MM.1S (cell line): Measurements from ENCODE around the gene TFR2.

Experiments
- DNase-seq: peaks from one replicate; pipeline ENCODE4 v3.0.0-alpha.2; 2015
- H2AFZ ChIP-seq: fragments of 300-600 bp; sonication (generic); 2 replicates; pipeline ENCODE4 v1.6.0; 2016; ENCODE audit warnings: antibody characterized with exemption, low read length
- H3F3A ChIP-seq: fragments of 300-600 bp; sonication (generic); 2 replicates; pipeline ENCODE4 v1.6.1; 2016; ENCODE audit warnings: mild to moderate bottlenecking, antibody characterized with exemption, low read length, moderate library complexity, mixed read lengths; ENCODE audit not compliant: insufficient read depth
- H3K27ac ChIP-seq: fragments of 300-600 bp; sonication (generic); 2 replicates; pipeline ENCODE4 v1.5.1; 2016; ENCODE audit warnings: mild to moderate bottlenecking, low read length
- H3K27me3 ChIP-seq: fragments of 300-600 bp; sonication (generic); replicated peaks from 2 replicates; pipeline ENCODE4 v1.6.0; 2016; ENCODE audit warnings: low read length; ENCODE audit not compliant: insufficient read depth
- H3K36me3 ChIP-seq: fragments of 300-600 bp; sonication (generic); replicated peaks from 2 replicates; pipeline ENCODE4 v1.6.1; 2016; ENCODE audit warnings: mild to moderate bottlenecking, low read length, mixed read lengths; ENCODE audit not compliant: insufficient read depth
- H3K4me1 ChIP-seq: fragments of 300-600 bp; sonication (generic); 2 replicates; pipeline ENCODE4 v1.6.1; 2016; ENCODE audit warnings: low read length, mixed read lengths
- H3K4me2 ChIP-seq: fragments of 300-600 bp; sonication (generic); 2 replicates; pipeline ENCODE4 v1.6.0; 2016; ENCODE audit warnings: low read depth, low read length
- H3K4me3 ChIP-seq: fragments of 300-600 bp; sonication (generic); 2 replicates; pipeline ENCODE4 v1.5.1; 2016; ENCODE audit warnings: low read length, mixed read lengths
- H3K79me2 ChIP-seq: fragments of 300-600 bp; sonication (generic); 2 replicates; pipeline ENCODE4 v1.6.1; 2016; ENCODE audit warnings: mixed run types, low read length, mixed read lengths
- H3K9ac ChIP-seq: fragments of 300-600 bp; sonication (generic); 2 replicates; pipeline ENCODE4 v1.6.1; 2016; ENCODE audit warnings: low read length, mixed read lengths
- H3K9me2 ChIP-seq: fragments of 300-600 bp; sonication (generic); replicated peaks from 2 replicates; pipeline ENCODE4 v1.6.1; 2016; ENCODE audit warnings: mild to moderate bottlenecking, low read length, mixed read lengths; ENCODE audit not compliant: insufficient read depth
- H3K9me3 ChIP-seq: fragments of 300-600 bp; sonication (generic); replicated peaks from 2 replicates; pipeline ENCODE4 v1.6.1; 2016; ENCODE audit warnings: mild to moderate bottlenecking, low read length, mixed read lengths; ENCODE audit not compliant: insufficient read depth
- H4K20me1 ChIP-seq: fragments of 300-600 bp; sonication (generic); 2 replicates; pipeline ENCODE4 v1.6.1; 2016; ENCODE audit warnings: mild to moderate bottlenecking, low read length, moderate library complexity, mixed read lengths; ENCODE audit not compliant: insufficient read depth
- CTCF ChIP-seq: fragments of 300-600 bp; sonication (generic); IDR thresholded peaks from 2 replicates; pipeline ENCODE4 v1.5.1; 2016; ENCODE audit warnings: antibody characterized with exemption, low read length, mixed read lengths
- EZH2 ChIP-seq: fragments of 300-600 bp; sonication (generic); optimal IDR thresholded peaks from 2 replicates; pipeline ENCODE3; 2017; ENCODE audit warnings: low read depth, mild to moderate bottlenecking, antibody characterized with exemption, low read length, mixed read lengths
- EZH2phosphoT487 ChIP-seq: fragments of 300-600 bp; sonication (generic); IDR thresholded peaks from 2 replicates; pipeline ENCODE4 v1.6.1; 2018; ENCODE audit warnings: antibody characterized with exemption, low read length

Gene TFR2

GRCh38 chr7:100639995-100640516 is 1.3 kb downstream of the TFR2 start:
- no peaks in the 10 kb centered on the region for H3K9me2 ChIP-seq
- TF ChIP-seq EZH2phosphoT487 (no peak), CTCF (no peak), EZH2 (no peak)
- no peak overlapping the region for H2AFZ ChIP-seq
- no peak overlapping the region for H3K9ac ChIP-seq
- H3K79me2 ChIP-seq = no peaks in the 10 kb centered on the region
- H3K9me3 ChIP-seq = no peaks in the 10 kb centered on the region
- H3K27ac ChIP-seq = no peak overlapping the region
- no peaks in the 10 kb centered on the region for H3K36me3 ChIP-seq
- peaks cover 83% of the 10 kb centered on the region for H3K27me3 ChIP-seq
- no peak overlapping the region for H3K4me3 ChIP-seq
- H3K4me1 ChIP-seq = no peaks in the 10 kb centered on the region
- no peak for DNase-seq
- H3K4me2 ChIP-seq = no peak overlapping the region
- H3F3A ChIP-seq = no peaks in the 10 kb centered on the region
- no peaks in the 10 kb centered on the region for H4K20me1 ChIP-seq

- Histone ChIP-seq H3K9me2 (no peaks in the 10 kb centered on the region), H3K27me3 (peaks cover 76% of the 10 kb centered on the region), H3K27ac (no peak overlapping the region), H3F3A (no peaks in the 10 kb centered on the region), H3K9me3 (no peaks in the 10 kb centered on the region), H3K4me3 (peak overlapping the region; percentile 44), H3K36me3 (no peaks in the 10 kb centered on the region), H2AFZ (peak overlapping the region; percentile 51; the same call in 1 of the 2 replicates), H4K20me1 (no peaks in the 10 kb centered on the region), H3K4me2 (peak overlapping the region; percentile 73), H3K4me1 (no peaks in the 10 kb centered on the region), H3K9ac (no peak overlapping the region), H3K79me2 (no peaks in the 10 kb centered on the region)
- DNase-seq = no peak
- peak; percentile 30 for TF ChIP-seq CTCF
- peak; percentile 52; the same call in 1 of the 2 replicates for TF ChIP-seq EZH2phosphoT487
- peak; percentile 45 for TF ChIP-seq EZH2
Observed at GRCh38 chr7:100632951-100633717, 8.2 kb downstream of the TFR2 start.

- no peak overlapping the region for H3K27ac ChIP-seq
- no peaks in the 10 kb centered on the region for H3K9me2 ChIP-seq
- no peaks in the 10 kb centered on the region for H4K20me1 ChIP-seq
- H3K4me3 ChIP-seq = no peak overlapping the region
- no peaks in the 10 kb centered on the region for H3K9me3 ChIP-seq
- no peaks in the 10 kb centered on the region for H3K79me2 ChIP-seq
- TF ChIP-seq CTCF (no peak), EZH2 (no peak), EZH2phosphoT487 (no peak)
- no peaks in the 10 kb centered on the region for H3K4me1 ChIP-seq
- H3K36me3 ChIP-seq = no peaks in the 10 kb centered on the region
- H3K4me2 ChIP-seq = no peak overlapping the region
- no peaks in the 10 kb centered on the region for H3F3A ChIP-seq
- H3K27me3 ChIP-seq = peaks cover 82% of the 10 kb centered on the region
- no peak overlapping the region for H3K9ac ChIP-seq
- DNase-seq = no peak
- no peak overlapping the region for H2AFZ ChIP-seq
Observed at GRCh38 chr7:100630066-100630465, 11.3 kb downstream of the TFR2 start.
